BLaER1 (cell line): ENCODE results near the gene BRAF.
"Not testable (repeated sequence)": the region's sequence is repeated elsewhere in the genome, so short reads cannot be mapped to it uniquely, and the experiment has no call there.

Experiments used
- H3K27ac ChIP-seq: shearing (Covaris generic); formaldehyde crosslinking; 2 replicates; pipeline ENCODE4 v1.8.1; 2022
- H3K27me3 ChIP-seq: shearing (Covaris generic); formaldehyde crosslinking; 2 replicates; pipeline ENCODE4 v1.8.1; 2022
- H3K36me3 ChIP-seq: shearing (Covaris generic); formaldehyde crosslinking; 2 replicates; pipeline ENCODE4 v1.8.1; 2022
- H3K4me1 ChIP-seq: shearing (Covaris generic); formaldehyde crosslinking; 2 replicates; pipeline ENCODE4 v1.8.1; 2022
- H3K4me2 ChIP-seq: shearing (Covaris generic); formaldehyde crosslinking; 2 replicates; pipeline ENCODE4 v1.8.1; 2022
- H3K4me3 ChIP-seq: shearing (Covaris generic); formaldehyde crosslinking; 2 replicates; pipeline ENCODE4 v1.8.1; 2022
- H3K9ac ChIP-seq: shearing (Covaris generic); formaldehyde crosslinking; 2 replicates; pipeline ENCODE4 v1.8.1; 2022
- H3K9me3 ChIP-seq: shearing (Covaris generic); formaldehyde crosslinking; 2 replicates; pipeline ENCODE4 v1.8.1; 2022
- H4K20me1 ChIP-seq: shearing (Covaris generic); formaldehyde crosslinking; 2 replicates; pipeline ENCODE4 v1.8.1; 2022
- Cebpa-rat ChIP-seq: shearing (Covaris generic); IDR thresholded peaks from 2 replicates; pipeline ENCODE4 v1.8.1; 2022

Gene BRAF

GRCh38 chr7:140723574-140723973 is 201.2 kb downstream of the BRAF start:
- TF ChIP-seq Cebpa-rat, result no peak
- Histone ChIP-seq H3K36me3 (peaks cover 18% of the 10 kb centered on the region), H3K9me3 (no peaks in the 10 kb centered on the region), H3K27me3 (no peaks in the 10 kb centered on the region), H4K20me1 (no peaks in the 10 kb centered on the region), H3K4me3 (no peak overlapping the region), H3K4me2 (no peak overlapping the region), H3K9ac (no peak overlapping the region), H3K27ac (no peak overlapping the region), H3K4me1 (peaks cover 10% of the 10 kb centered on the region)

- H3K36me3 ChIP-seq, result peaks cover 18% of the 10 kb centered on the region
- H3K27me3 ChIP-seq, result no peaks in the 10 kb centered on the region
- no peak overlapping the region for H3K9ac ChIP-seq
- peaks cover 10% of the 10 kb centered on the region for H3K4me1 ChIP-seq
- no peak overlapping the region for H3K27ac ChIP-seq
- H4K20me1 ChIP-seq, result no peaks in the 10 kb centered on the region
- H3K9me3 ChIP-seq, result no peaks in the 10 kb centered on the region
- no peak for TF ChIP-seq Cebpa-rat
- no peak overlapping the region for H3K4me2 ChIP-seq
- H3K4me3 ChIP-seq, result no peak overlapping the region
Observed at GRCh38 chr7:140723006-140723405, 201.7 kb downstream of the BRAF start.

- TF ChIP-seq Cebpa-rat, result no peak
- Histone ChIP-seq H3K27ac (no peak overlapping the region), H3K27me3 (no peaks in the 10 kb centered on the region), H3K9me3 (no peaks in the 10 kb centered on the region), H4K20me1 (no peaks in the 10 kb centered on the region), H3K36me3 (peaks cover 19% of the 10 kb centered on the region), H3K4me3 (no peak overlapping the region), H3K4me2 (no peak overlapping the region), H3K9ac (no peak overlapping the region), H3K4me1 (peaks cover 10% of the 10 kb centered on the region)
Observed at GRCh38 chr7:140722254-140722653, 202.5 kb downstream of the BRAF start.

- H3K4me1 ChIP-seq, result peaks cover 16% of the 10 kb centered on the region
- H4K20me1 ChIP-seq, result 0 out of 2 replicates have a peak, but pooled peaks cover 5% of the 10 kb centered on the region
- no peak overlapping the region for H3K4me3 ChIP-seq
- peaks cover 28% of the 10 kb centered on the region for H3K36me3 ChIP-seq
- peak overlapping the region; percentile 32 for H3K4me2 ChIP-seq
- no peaks in the 10 kb centered on the region for H3K27me3 ChIP-seq
- H3K27ac ChIP-seq, result no peak overlapping the region
- no peaks in the 10 kb centered on the region for H3K9me3 ChIP-seq
- TF ChIP-seq Cebpa-rat, result no peak
- H3K9ac ChIP-seq, result no peak overlapping the region
Observed at GRCh38 chr7:140719721-140720120, 205.0 kb downstream of the BRAF start.

GRCh38 chr7:140714331-140715040 is 210.2 kb downstream of the BRAF start:
- 0 out of 2 replicates have a peak, but pooled peaks cover 5% of the 10 kb centered on the region for H4K20me1 ChIP-seq
- peaks cover 29% of the 10 kb centered on the region for H3K36me3 ChIP-seq

GRCh38 chr7:140712392-140712791 is 212.3 kb downstream of the BRAF start:
- H3K27me3 ChIP-seq, H3K27ac ChIP-seq, H3K9me3 ChIP-seq, H4K20me1 ChIP-seq, H3K4me3 ChIP-seq, H3K4me2 ChIP-seq, H3K9ac ChIP-seq, H3K4me1 ChIP-seq: not testable (repeated sequence)
- H3K36me3 ChIP-seq, result peaks cover 29% of the 10 kb centered on the region

More at GRCh38 chr7:140714331-140715040, 210.2 kb downstream of the BRAF start:
- no peaks in the 10 kb centered on the region for H3K27me3 ChIP-seq
- TF ChIP-seq Cebpa-rat, result no peak
- no peak overlapping the region for H3K27ac ChIP-seq
- H3K9me3 ChIP-seq, result no peaks in the 10 kb centered on the region; the same call in 1 of the 2 replicates
- no peak overlapping the region for H3K4me2 ChIP-seq
- peaks cover 8% of the 10 kb centered on the region for H3K4me1 ChIP-seq
- no peak overlapping the region for H3K9ac ChIP-seq
- no peak overlapping the region for H3K4me3 ChIP-seq

- not testable (repeated sequence) for H3K9ac ChIP-seq, H3K4me3 ChIP-seq, H3K4me2 ChIP-seq, H3K4me1 ChIP-seq, H3K27me3 ChIP-seq, H3K9me3 ChIP-seq, H3K27ac ChIP-seq
- Histone ChIP-seq H4K20me1 (peaks cover 12% of the 10 kb centered on the region; the same call in 1 of the 2 replicates), H3K36me3 (peaks cover 34% of the 10 kb centered on the region)
Observed at GRCh38 chr7:140708764-140709163, 216.0 kb downstream of the BRAF start.

GRCh38 chr7:140707132-140707531 is 217.6 kb downstream of the BRAF start:
- Histone ChIP-seq H3K4me3 (no peak overlapping the region), H3K36me3 (peaks cover 44% of the 10 kb centered on the region), H3K27me3 (no peaks in the 10 kb centered on the region), H3K4me1 (no peaks in the 10 kb centered on the region), H3K9me3 (no peaks in the 10 kb centered on the region), H3K9ac (no peak overlapping the region), H3K4me2 (no peak overlapping the region), H3K27ac (no peak overlapping the region), H4K20me1 (peaks cover 26% of the 10 kb centered on the region)
- TF ChIP-seq Cebpa-rat, result no peak

GRCh38 chr7:140704205-140704604 is 220.5 kb downstream of the BRAF start:
- TF ChIP-seq Cebpa-rat, result no peak
- H3K27ac ChIP-seq, result no peak overlapping the region
- no peak overlapping the region for H3K4me3 ChIP-seq
- H3K4me2 ChIP-seq, result no peak overlapping the region
- no peak overlapping the region for H3K9ac ChIP-seq
- H4K20me1 ChIP-seq, result peaks cover 55% of the 10 kb centered on the region
- no peaks in the 10 kb centered on the region for H3K9me3 ChIP-seq
- no peaks in the 10 kb centered on the region for H3K27me3 ChIP-seq
- H3K36me3 ChIP-seq, result peaks cover 62% of the 10 kb centered on the region
- no peaks in the 10 kb centered on the region for H3K4me1 ChIP-seq

GRCh38 chr7:140702774-140703173 is 222.0 kb downstream of the BRAF start:
- Histone ChIP-seq H4K20me1 (peaks cover 70% of the 10 kb centered on the region), H3K4me3 (no peak overlapping the region), H3K4me2 (no peak overlapping the region), H3K9ac (no peak overlapping the region), H3K4me1 (peaks cover 8% of the 10 kb centered on the region), H3K36me3 (peaks cover 62% of the 10 kb centered on the region), H3K27me3 (no peaks in the 10 kb centered on the region), H3K9me3 (no peaks in the 10 kb centered on the region), H3K27ac (no peak overlapping the region)
- no peak for TF ChIP-seq Cebpa-rat

GRCh38 chr7:140698477-140698876 is 226.3 kb downstream of the BRAF start:
- peak overlapping the region; percentile 93 for H3K4me2 ChIP-seq
- H3K27me3 ChIP-seq, result no peaks in the 10 kb centered on the region
- peaks cover 42% of the 10 kb centered on the region for H3K36me3 ChIP-seq
- peaks cover 63% of the 10 kb centered on the region for H4K20me1 ChIP-seq
- TF ChIP-seq Cebpa-rat, result no peak
- H3K4me3 ChIP-seq, result no peak overlapping the region
- H3K4me1 ChIP-seq, result peaks cover 19% of the 10 kb centered on the region
- H3K27ac ChIP-seq, result no peak overlapping the region
- H3K9ac ChIP-seq, result peak overlapping the region; percentile 91; the same call in 1 of the 2 replicates
- H3K9me3 ChIP-seq, result no peaks in the 10 kb centered on the region
